K562 (cell line): ENCODE data around the gene STK16. TPM values are rescaled to one million over a fixed set of nuclear protein-coding genes. Genes with fewer than 3 reads are reported as not detected.

Experiments
- CREB3L1 ChIP-seq: fragments of 450-650 bp; IDR thresholded peaks from 2 replicates; pipeline ENCODE4 v1.6.1; 2014; ENCODE audit warnings: low read depth, mild to moderate bottlenecking, moderate library complexity, borderline replicate concordance
- ELF1 ChIP-seq: fragments of 200-800 bp; sonication (Bioruptor generic); IDR thresholded peaks from 2 replicates; pipeline ENCODE4 v1.6.1; 2016; ENCODE audit warnings: missing genetic modification characterization, missing compliant biosample characterization
- MITF ChIP-seq: IDR thresholded peaks from 2 replicates; pipeline ENCODE4 v1.6.1; 2014; ENCODE audit warnings: antibody characterized with exemption
- NFRKB ChIP-seq: fragments of 450-650 bp; IDR thresholded peaks from 2 replicates; pipeline ENCODE4 v1.6.1; 2016; ENCODE audit warnings: low read depth
- NKRF ChIP-seq: fragments of 450-650 bp; IDR thresholded peaks from 2 replicates; pipeline ENCODE4 v1.6.1; 2016; ENCODE audit warnings: borderline replicate concordance
- PPARD ChIP-seq: fragments of 250-450 bp; sonication (Bioruptor Pico); IDR thresholded peaks from 2 replicates; pipeline ENCODE4 v1.8.0; 2022; ENCODE audit warnings: inconsistent platforms, mild to moderate bottlenecking, moderate library complexity
- SAP30 ChIP-seq: fragments of 200-600 bp; sonication (generic); IDR thresholded peaks from 2 replicates; pipeline ENCODE4 v1.6.1; 2012; ENCODE audit warnings: borderline replicate concordance, low read depth, mild to moderate bottlenecking, moderate library complexity, low read length, control low read depth, inconsistent platforms; ENCODE audit not compliant: insufficient read depth, poor library complexity, severe bottlenecking
- SIN3A ChIP-seq, 2 experiments: fragments of 150-350 bp in 1 of 2; IDR thresholded peaks; 2 replicates each; pipeline ENCODE4 v1.6.1; 2011 to 2016; ENCODE audit warnings: borderline replicate concordance in 2 of 2, low read depth in 2 of 2, low read length in 2 of 2, mild to moderate bottlenecking in 2 of 2, moderate library complexity in 2 of 2; ENCODE audit not compliant: control insufficient read depth in 1 of 2
- TFAP4 ChIP-seq: sonication (generic); formaldehyde crosslinking; IDR thresholded peaks from 2 replicates; pipeline ENCODE4 v1.8.0; 2022; ENCODE audit warnings: missing genetic modification reagents, mild to moderate bottlenecking, moderate library complexity, borderline replicate concordance
- ZNF318 ChIP-seq, 2 experiments: fragments of 450-650 bp; IDR thresholded peaks; 2 replicates each; pipeline ENCODE4 v1.6.1; 2016; ENCODE audit warnings: mild to moderate bottlenecking in 2 of 2, borderline replicate concordance in 1 of 2, low read depth in 1 of 2, moderate library complexity in 1 of 2
- ZSCAN29 ChIP-seq: fragments of 450-650 bp; IDR thresholded peaks from 2 replicates; pipeline ENCODE4 v1.6.1; 2017
- polyA plus RNA-seq, 8 experiments: library from polyadenylated mRNA; depleted of rRNA in 4 of 8; stranded (reverse) in 5 of 8; unstranded in 3 of 8; fragments of >200 nt; fragmentation: Nextera tagmentation in 2 of 8; fragmentation: Illumina TruSeq in 1 of 8; extraction: Ambion mirVana in 2 of 8; extraction: Trizol in 1 of 8; gene quantifications; 2 replicates each; pipeline versions ENCODE4 v1.2.1 to v1.2.3, GENCODE V29; 2011 to 2014; ENCODE audit warnings: inconsistent platforms in 1 of 8, missing spikeins in 1 of 8
- total RNA-seq, 7 experiments: library from RNA; depleted of rRNA in 6 of 7; stranded (reverse); fragments of >200 nt in 6 of 7; fragmentation: Illumina TruSeq in 2 of 7; extraction: Trizol in 2 of 7; gene quantifications; 2 replicates each; pipeline versions ENCODE4 v1.2.1 to v1.2.3, GENCODE V29; 2011 to 2021; ENCODE audit warnings: low replicate concordance in 1 of 7

Gene STK16
- total and polyA plus RNA-seq, 9 of the 15 experiments (the other 6 are each of a cell fraction or from before 2014, with no cell fraction given) = 5.4 to 36.2 (median 17.8) TPM

- 0 out of 2 replicates have a peak, but pooled peaks have one; percentile 2 for TF ChIP-seq TFAP4 (CRISPR knock-in tag)
- TF ChIP-seq NFRKB = no peak
- TF ChIP-seq NKRF = peak; percentile 75
- TF ChIP-seq SIN3A (IDR thresholded peaks at IDR 0.05; ENCODE audit: borderline replicate concordance in 2 of 2, control insufficient read depth in 1 of 2, low read depth in 2 of 2, low read length in 2 of 2) = peak in 1 of 2 experiments; percentile 30; a peak in 1 of 4 replicates
- 0 out of 2 replicates have a peak, but pooled peaks have one; percentile 51 for TF ChIP-seq ZSCAN29
- TF ChIP-seq CREB3L1 = 0 out of 2 replicates have a peak, but pooled peaks have one; percentile 12
- TF ChIP-seq ZNF318 (IDR thresholded peaks at IDR 0.05; ENCODE audit: borderline replicate concordance in 1 of 2, low read depth in 1 of 2) = 0 out of 4 replicates have a peak, but pooled peaks of 1 of the 2 experiments have one; percentile 33
- peak; percentile 72 for TF ChIP-seq SAP30
- TF ChIP-seq MITF = no peak
- TF ChIP-seq PPARD (CRISPR knock-in tag) = no peak
- peak; percentile 49 for TF ChIP-seq ELF1 (tag)
Measured at GRCh38 chr2:219230059-219230540, 15.2 kb upstream of the STK16 start (continued).
